Skeletal muscle satellite cell (primary cell): ENCODE data around the gene ACOX3.

Experiments used
- H3K27me3 ChIP-seq: 2 replicates; pipeline ENCODE4 v1.7.0; 2013; ENCODE audit warnings: low read length; ENCODE audit not compliant: control insufficient read depth, insufficient read depth
- H3K36me3 ChIP-seq: 2 replicates; pipeline ENCODE4 v1.7.0; 2013; ENCODE audit warnings: mild to moderate bottlenecking, control low read depth, low read length; ENCODE audit not compliant: insufficient read depth
- H3K4me1 ChIP-seq: 2 replicates; pipeline ENCODE4 v1.7.0; 2013; ENCODE audit warnings: low read length; ENCODE audit not compliant: control insufficient read depth, insufficient read depth
- H3K4me2 ChIP-seq: 2 replicates; pipeline ENCODE4 v1.7.0; 2013; ENCODE audit warnings: mild to moderate bottlenecking, low read length
- H3K4me3 ChIP-seq: 2 replicates; pipeline ENCODE4 v1.7.0; 2013; ENCODE audit warnings: low read length
- H3K9ac ChIP-seq: 2 replicates; pipeline ENCODE4 v1.7.0; 2013; ENCODE audit warnings: mild to moderate bottlenecking, low read depth, low read length, moderate library complexity
- H3K9me3 ChIP-seq: replicated peaks from 2 replicates; pipeline ENCODE4 v1.7.0; 2013; ENCODE audit warnings: mild to moderate bottlenecking, control low read depth, low read length

Gene ACOX3

DNA sequence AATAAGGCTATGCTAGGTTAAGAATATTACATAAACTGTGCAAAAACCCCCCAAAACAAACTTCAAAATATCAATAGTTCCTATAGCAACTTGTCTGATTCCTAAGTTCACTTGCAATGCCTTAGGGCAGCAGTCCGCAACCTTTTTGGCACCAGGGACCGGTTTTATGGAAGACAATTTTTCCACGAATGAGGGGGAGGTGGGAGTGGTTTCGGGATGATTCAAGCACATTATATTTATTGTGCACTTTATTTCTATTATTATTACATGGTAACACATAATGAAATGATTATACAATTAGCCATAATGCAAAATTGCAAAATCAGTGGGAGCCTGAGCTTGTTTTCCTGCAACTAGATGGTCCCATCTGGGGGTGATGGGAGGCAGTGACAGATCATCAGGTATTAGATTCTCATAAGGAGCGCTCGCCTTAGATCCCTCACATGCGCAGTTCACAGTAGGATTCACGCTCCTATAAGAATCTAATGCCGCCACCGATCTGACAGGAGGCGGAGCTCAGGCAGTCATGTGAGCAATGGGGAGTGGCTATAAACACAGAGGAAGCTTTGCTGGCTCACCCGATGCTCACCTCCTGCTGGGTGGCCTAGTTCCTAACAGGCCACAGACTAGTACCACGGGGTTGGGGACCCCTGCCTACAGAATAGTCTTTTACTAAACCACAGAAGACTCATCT is 39.7 kb downstream of the ACOX3 start:
- Histone ChIP-seq H3K4me1 (no peaks in the 10 kb centered on the region), H3K36me3 (peaks cover 25% of the 10 kb centered on the region), H3K9ac (no peak overlapping the region)

DNA sequence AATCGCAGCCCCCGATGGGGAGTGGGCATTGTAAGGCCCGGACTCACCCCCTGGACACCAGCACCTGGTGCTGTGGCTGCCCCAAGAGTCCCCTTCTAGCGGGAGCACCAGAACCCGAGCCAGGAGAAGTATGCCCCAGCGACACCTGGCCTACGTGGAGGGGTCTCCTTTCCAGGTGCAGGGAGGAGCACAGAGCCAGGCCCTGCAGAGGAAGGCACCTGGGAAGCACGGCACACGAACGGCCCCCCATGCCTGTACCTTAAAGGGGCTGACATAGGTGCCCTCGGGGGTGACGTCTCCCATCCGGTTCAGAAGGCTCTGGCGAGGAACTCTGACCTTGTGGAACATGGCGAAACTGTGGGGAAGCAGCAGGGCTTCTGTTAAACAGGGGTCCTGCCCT is 41.2 kb downstream of the ACOX3 start:
- Histone ChIP-seq H3K9me3 (no peaks in the 10 kb centered on the region), H3K36me3 (peaks cover 13% of the 10 kb centered on the region), H3K4me2 (no peak overlapping the region), H3K4me3 (no peak overlapping the region), H3K4me1 (peaks cover 8% of the 10 kb centered on the region), H3K9ac (no peak overlapping the region), H3K27me3 (no peaks in the 10 kb centered on the region)

More for the DNA sequence above, 39.7 kb downstream of the ACOX3 start:
- Histone ChIP-seq H3K27me3 (no peaks in the 10 kb centered on the region), H3K4me3 (no peak overlapping the region), H3K9me3 (no peaks in the 10 kb centered on the region), H3K4me2 (no peak overlapping the region)

DNA sequence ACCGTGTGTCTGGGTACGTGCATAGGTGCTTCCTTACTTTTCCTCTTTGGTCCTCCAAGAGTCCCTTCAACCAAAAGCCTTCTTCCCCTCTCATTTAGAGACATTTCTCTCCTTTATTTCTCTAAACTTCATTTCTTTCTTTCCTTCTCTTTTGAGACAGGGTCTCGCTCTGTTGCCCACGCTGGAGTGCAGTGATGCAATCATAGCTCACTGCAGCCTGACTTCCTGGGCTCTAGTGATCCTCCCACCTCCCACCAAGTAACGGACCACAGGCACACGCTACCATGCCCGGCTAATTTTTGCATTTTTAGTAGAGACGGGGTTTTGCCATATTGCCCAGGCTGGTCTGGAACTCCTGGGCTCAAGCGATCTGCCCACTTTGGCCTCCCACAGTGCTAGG is 42.2 kb downstream of the ACOX3 start:
- peaks cover 15% of the 10 kb centered on the region for H3K4me1 ChIP-seq
- H3K9me3 ChIP-seq = no peaks in the 10 kb centered on the region
- no peak overlapping the region for H3K9ac ChIP-seq
- peaks cover 6% of the 10 kb centered on the region for H3K36me3 ChIP-seq
- H3K4me3 ChIP-seq = no peak overlapping the region
- no peaks in the 10 kb centered on the region for H3K27me3 ChIP-seq
- H3K4me2 ChIP-seq = no peak overlapping the region

DNA sequence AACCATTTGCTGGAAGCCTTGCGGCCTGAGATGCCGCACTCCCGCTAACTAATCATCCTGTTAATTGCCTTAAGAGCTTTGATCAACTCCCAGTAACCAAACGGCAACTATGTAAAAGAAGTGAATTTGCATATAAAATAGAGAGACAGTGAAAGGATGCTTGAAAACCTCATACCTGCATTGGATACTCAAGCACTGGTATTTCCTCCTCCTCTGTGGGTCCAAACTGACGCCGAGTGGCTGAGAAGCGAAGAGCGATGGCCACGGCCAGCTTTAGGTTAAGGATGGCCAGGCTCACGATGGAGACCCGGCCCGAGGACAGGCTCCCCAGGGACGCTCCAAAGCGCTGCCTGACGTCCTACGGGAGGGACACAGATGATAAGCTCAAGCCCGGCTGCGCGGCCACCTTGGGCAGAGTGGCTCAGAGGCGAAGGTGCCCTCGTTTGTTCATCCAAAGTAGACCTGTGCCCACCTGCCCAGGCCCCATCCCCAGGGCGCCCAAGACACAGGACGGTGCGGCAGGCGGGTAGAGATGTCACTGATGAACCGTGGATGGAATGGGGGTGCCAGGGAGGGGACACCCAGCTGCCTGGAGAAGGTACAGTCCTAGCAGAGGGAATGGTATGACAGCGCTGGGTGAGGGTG is 43.6 kb downstream of the ACOX3 start:
- Histone ChIP-seq H3K9ac (no peak overlapping the region), H3K4me2 (no peak overlapping the region), H3K36me3 (no peaks in the 10 kb centered on the region), H3K4me3 (no peak overlapping the region), H3K27me3 (no peaks in the 10 kb centered on the region), H3K4me1 (peaks cover 30% of the 10 kb centered on the region), H3K9me3 (no peaks in the 10 kb centered on the region)

DNA sequence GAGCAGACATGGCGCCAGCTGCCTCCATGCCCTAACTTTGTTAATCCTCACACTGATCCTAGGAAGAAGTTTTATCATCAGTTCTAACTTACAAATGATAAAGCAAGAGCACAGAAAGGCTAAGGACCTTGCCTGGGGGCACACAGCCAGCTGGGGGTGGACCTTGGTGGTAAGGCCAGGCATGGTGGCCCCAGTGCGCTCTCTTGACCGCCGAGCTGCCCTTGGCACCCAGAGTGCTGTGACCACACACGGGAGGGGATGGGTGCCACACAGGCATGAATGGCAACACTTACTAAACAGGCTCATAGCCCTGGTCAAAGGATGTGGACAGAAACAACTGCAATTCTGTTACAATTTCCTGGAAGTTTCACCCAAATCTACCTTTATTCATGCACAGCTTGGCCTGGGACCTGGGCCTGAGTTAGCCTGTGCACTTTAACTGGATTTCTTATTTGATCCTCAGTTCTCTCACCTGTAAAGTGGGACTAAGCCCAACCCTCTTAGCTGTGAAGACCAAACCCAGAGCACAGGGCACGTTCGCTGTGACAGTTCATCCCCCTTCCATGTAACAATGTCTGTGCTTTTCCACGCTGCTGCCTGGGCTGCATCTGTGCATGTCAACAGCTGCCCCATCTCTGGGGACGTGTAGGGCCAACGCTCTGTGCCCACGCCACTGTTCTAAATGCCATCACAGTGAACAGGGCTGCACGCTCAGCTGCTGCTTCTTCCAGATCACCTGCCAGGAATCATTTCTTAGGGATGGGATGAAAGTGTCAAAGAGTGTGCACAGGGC is 44.8 kb downstream of the ACOX3 start:
- H3K4me1 ChIP-seq = peaks cover 41% of the 10 kb centered on the region
- peaks cover 5% of the 10 kb centered on the region for H3K36me3 ChIP-seq
- no peak overlapping the region for H3K4me2 ChIP-seq

DNA sequence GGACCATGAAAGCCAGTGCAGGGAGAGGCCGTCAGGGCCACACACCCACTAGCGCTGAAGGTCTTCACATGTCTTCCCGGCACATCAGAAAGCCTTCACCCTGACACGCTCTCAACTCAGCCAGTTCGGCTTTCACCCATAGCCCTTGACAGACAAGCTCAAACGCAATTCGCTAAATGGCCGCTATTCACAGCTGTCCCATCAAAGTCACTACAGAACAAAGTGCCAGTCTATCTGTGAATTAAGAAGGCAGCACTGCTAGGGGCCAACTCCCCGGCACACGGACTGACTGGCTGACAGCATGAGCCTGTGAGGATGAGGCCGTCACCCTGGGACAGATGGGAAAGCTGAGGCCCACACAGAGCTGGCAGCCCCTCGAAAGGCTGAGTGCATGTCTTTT is 45.7 kb downstream of the ACOX3 start:
- Histone ChIP-seq H3K9ac (peak overlapping the region; percentile 73), H3K9me3 (no peaks in the 10 kb centered on the region), H3K27me3 (no peaks in the 10 kb centered on the region), H3K4me3 (peak overlapping the region; percentile 48), H3K4me2 (peak overlapping the region; percentile 72), H3K36me3 (peaks cover 5% of the 10 kb centered on the region), H3K4me1 (peaks cover 46% of the 10 kb centered on the region)

More for the DNA sequence above, 44.8 kb downstream of the ACOX3 start:
- no peak overlapping the region for H3K4me3 ChIP-seq
- H3K9ac ChIP-seq = no peak overlapping the region
- H3K27me3 ChIP-seq = no peaks in the 10 kb centered on the region
- no peaks in the 10 kb centered on the region for H3K9me3 ChIP-seq

DNA sequence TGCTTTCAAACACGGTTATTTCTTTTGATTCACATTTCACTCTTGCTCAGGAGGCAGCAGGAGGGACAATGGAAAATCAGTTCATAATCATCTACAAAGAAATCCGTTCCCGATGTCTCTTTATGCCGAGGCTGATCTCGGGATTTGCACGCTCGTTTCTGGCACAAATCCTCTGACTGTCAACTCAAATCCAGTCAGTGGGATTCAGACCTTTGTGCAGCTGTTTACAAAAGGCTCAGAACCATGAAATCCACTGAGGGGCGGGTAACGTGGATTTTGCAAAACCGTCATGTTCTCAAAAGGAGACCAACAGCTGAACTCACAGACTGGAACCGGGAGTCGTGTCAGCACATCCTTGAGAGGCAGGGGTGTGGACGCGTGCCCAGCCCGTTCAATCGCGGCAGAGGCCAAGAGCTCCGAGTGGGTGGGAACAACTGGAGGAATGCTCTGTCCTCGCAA is 46.4 kb downstream of the ACOX3 start:
- Histone ChIP-seq H3K9me3 (no peaks in the 10 kb centered on the region), H3K4me2 (peak overlapping the region; percentile 72), H3K4me3 (peak overlapping the region; percentile 48), H3K4me1 (peaks cover 46% of the 10 kb centered on the region), H3K27me3 (no peaks in the 10 kb centered on the region), H3K36me3 (peaks cover 9% of the 10 kb centered on the region), H3K9ac (peak overlapping the region; percentile 73)

DNA sequence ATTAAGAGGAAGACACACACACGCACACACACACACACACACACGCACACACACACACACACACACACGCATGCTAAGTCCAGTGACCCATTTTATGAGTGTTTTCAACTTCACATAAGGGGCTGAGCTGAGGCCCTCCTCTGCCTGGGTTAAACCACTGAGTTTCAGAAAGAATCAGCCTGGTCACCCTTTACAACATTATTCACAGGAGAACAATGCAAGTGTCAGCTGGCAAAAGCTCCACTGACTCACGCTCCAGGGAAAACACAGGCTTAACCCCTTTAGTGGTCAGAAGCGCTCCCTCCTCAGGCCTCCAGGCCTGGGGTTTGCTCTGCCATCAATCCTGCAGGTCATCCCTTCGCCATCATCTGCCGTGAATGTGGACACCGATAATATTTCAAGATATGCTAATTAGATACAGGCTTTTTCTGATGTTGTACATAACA is 46.9 kb downstream of the ACOX3 start:
- Histone ChIP-seq H3K4me1 (peaks cover 46% of the 10 kb centered on the region), H3K4me3 (peak overlapping the region; percentile 10), H3K9ac (peak overlapping the region; percentile 73)

DNA sequence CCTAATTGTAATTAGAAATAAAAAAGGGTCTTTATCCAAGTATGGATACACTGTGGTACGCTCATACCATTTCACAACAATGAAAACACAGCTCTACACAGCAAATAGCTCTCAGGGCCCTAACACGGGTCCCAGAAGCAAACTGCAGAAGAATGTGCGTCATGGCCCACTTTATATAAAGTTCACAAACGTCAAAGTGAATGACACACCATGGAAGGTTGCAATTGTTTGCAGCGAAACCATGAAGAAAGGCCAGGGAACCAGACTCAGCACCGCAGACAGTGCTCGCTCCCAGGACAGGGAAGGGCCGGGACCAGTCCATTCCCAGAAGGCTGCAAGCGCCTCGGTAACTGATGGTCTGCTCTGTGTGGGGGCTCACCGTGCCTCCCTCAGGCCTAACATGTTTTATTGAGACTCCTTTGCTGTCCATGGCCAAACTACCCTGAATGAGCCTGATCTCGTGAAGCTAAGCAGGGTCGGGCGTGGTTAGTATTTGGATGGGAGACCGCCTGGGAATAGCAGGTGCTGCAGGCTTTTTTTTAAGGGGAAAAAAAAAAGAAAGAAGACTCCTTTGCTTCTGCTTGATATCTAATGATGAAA is 47.8 kb downstream of the ACOX3 start:
- no peaks in the 10 kb centered on the region for H3K27me3 ChIP-seq
- H3K36me3 ChIP-seq = peaks cover 18% of the 10 kb centered on the region
- peaks cover 46% of the 10 kb centered on the region for H3K4me1 ChIP-seq
- H3K4me3 ChIP-seq = no peak overlapping the region
- H3K9me3 ChIP-seq = no peaks in the 10 kb centered on the region
- peak overlapping the region; percentile 43 for H3K9ac ChIP-seq
- H3K4me2 ChIP-seq = no peak overlapping the region

More for the DNA sequence above, 46.9 kb downstream of the ACOX3 start:
- Histone ChIP-seq H3K36me3 (peaks cover 13% of the 10 kb centered on the region), H3K4me2 (peak overlapping the region; percentile 72), H3K9me3 (no peaks in the 10 kb centered on the region), H3K27me3 (no peaks in the 10 kb centered on the region)

DNA sequence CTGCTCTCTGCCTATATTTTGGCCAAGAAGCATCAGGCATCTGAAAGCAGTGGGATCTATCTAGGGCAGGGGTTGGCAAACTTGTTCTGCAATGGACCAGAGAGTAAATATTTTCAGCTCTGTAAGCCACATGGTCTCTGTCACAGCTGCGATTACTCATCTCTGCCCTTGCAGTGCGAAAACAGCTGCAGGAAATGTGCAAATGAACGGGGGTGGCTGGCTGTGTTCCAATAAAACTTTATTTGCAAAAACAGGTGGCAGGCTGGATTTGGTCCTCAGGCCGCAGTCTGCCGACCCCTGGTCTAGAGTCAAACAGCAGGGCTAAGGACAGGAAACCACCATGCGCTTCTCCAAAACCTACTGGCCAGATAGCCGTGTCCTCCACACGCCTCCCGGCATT is 48.6 kb downstream of the ACOX3 start:
- peaks cover 21% of the 10 kb centered on the region for H3K36me3 ChIP-seq
- H3K4me1 ChIP-seq = peaks cover 46% of the 10 kb centered on the region
- peak overlapping the region; percentile 38 for H3K4me2 ChIP-seq
- no peaks in the 10 kb centered on the region for H3K27me3 ChIP-seq
- H3K9ac ChIP-seq = peak overlapping the region; percentile 43
- H3K9me3 ChIP-seq = no peaks in the 10 kb centered on the region
- no peak overlapping the region for H3K4me3 ChIP-seq

DNA sequence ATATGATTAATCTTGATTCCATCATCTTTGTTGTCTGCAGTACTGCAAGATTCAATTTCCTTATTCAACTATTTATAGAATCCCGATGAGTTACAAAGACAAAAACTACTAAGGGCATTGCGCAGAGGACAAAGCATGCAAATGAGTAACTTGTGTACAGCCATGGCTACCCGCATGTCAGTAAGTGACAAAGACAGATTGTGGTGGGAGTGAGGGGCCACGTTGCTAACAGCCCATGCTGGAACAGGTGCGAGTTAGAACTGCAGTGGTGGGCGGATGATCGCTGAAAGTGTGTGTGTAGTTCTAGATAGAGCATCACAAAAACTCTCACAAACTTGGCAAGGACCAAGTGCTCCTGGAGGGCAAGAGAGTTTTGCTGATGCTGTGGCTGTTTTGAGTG is 49.5 kb downstream of the ACOX3 start:
- Histone ChIP-seq H3K9ac (no peak overlapping the region), H3K36me3 (peaks cover 26% of the 10 kb centered on the region), H3K4me1 (peaks cover 46% of the 10 kb centered on the region), H3K9me3 (no peaks in the 10 kb centered on the region), H3K4me3 (no peak overlapping the region), H3K4me2 (peak overlapping the region; percentile 38), H3K27me3 (no peaks in the 10 kb centered on the region)
